Measurements from ENCODE around the gene ERC2. TPM values are rescaled to one million over a fixed set of nuclear protein-coding genes. Genes with fewer than 3 reads are reported as not detected.

ERC2 gene
- total RNA-seq, 3 donors from 2014 or later: 0.64 to 7.3 (median 1.3) TPM

DNA sequence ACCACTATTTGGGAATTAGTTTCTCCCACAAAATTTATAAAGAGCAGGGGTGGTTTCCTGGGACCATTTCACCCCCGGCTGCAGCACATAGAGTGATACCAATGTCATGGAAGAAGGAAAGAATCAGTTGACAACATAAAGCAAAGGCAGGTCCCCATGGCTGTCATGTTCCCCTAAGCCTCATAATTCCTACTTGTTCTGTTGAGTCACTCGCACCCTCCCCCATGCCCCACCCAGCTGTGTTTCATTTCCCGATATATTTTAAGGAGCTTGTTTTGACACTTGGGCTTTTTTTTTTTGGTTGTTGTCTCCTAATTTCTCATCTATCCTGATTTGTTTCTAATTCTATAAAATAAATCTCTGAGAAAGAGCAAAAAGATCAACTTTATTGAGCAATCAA, 24.9 kb downstream of the ERC2 start:
- no peak overlapping the region for H3K4me3 ChIP-seq
- H3K27me3 ChIP-seq: peaks cover 0 to 5% of the 10 kb centered on the region in 2 donors
- TF ChIP-seq POLR2A (IDR thresholded peaks at IDR 0.05): no peak
- no peak for TF ChIP-seq POLR2AphosphoS5 (IDR thresholded peaks at IDR 0.05)
- TF ChIP-seq, protein P1, sequence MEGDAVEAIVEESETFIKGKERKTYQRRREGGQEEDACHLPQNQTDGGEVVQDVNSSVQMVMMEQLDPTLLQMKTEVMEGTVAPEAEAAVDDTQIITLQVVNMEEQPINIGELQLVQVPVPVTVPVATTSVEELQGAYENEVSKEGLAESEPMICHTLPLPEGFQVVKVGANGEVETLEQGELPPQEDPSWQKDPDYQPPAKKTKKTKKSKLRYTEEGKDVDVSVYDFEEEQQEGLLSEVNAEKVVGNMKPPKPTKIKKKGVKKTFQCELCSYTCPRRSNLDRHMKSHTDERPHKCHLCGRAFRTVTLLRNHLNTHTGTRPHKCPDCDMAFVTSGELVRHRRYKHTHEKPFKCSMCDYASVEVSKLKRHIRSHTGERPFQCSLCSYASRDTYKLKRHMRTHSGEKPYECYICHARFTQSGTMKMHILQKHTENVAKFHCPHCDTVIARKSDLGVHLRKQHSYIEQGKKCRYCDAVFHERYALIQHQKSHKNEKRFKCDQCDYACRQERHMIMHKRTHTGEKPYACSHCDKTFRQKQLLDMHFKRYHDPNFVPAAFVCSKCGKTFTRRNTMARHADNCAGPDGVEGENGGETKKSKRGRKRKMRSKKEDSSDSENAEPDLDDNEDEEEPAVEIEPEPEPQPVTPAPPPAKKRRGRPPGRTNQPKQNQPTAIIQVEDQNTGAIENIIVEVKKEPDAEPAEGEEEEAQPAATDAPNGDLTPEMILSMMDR (IDR thresholded peaks at IDR 0.05): no peak
- no peaks in the 10 kb centered on the region for H3K36me3 ChIP-seq
- DNase-seq (ENCODE audit: low spot score in 2 of 2): no peak
- peaks cover 0 to 6% of the 10 kb centered on the region in 2 donors for H3K9me3 ChIP-seq
- intact Hi-C loops (cut with DNase I; ENCODE audit: low total_unique reads): no loop called here
- no peaks in the 10 kb centered on the region for H3K4me1 ChIP-seq
- no peak overlapping the region for H3K27ac ChIP-seq

DNA sequence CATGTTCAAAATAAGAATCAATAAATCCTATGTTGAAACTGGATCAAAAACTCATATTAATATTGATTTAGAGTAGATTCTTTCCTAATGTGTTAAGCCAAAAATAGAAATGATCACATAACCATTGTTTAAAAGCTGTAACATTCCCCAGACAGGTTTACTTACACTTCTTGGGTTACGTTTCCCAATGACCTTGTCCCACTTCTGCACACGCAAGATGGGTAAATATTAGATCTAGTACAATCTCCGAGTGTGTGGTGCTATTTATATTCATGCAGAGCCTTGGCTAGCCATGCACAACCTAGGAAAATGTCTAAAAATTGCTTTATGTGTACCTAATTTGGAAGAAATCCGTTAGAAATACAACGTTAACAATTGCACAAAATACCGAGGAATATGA, 39.6 kb downstream of the ERC2 start:
- H3K4me3 ChIP-seq: no peak overlapping the region
- TF ChIP-seq POLR2AphosphoS5 (IDR thresholded peaks at IDR 0.05) (no peak), POLR2A (IDR thresholded peaks at IDR 0.05) (no peak)
- TF ChIP-seq, protein P1 (IDR thresholded peaks at IDR 0.05): no peak
- H3K27me3 ChIP-seq: no peaks in the 10 kb centered on the region
- no peak for DNase-seq (ENCODE audit: low spot score in 2 of 2)
- no peak overlapping the region for H3K27ac ChIP-seq
- H3K9me3 ChIP-seq: no peaks in the 10 kb centered on the region
- no peaks in the 10 kb centered on the region for H3K36me3 ChIP-seq
- intact Hi-C loops (cut with DNase I; ENCODE audit: low total_unique reads): no loop called here
- no peaks in the 10 kb centered on the region for H3K4me1 ChIP-seq

DNA sequence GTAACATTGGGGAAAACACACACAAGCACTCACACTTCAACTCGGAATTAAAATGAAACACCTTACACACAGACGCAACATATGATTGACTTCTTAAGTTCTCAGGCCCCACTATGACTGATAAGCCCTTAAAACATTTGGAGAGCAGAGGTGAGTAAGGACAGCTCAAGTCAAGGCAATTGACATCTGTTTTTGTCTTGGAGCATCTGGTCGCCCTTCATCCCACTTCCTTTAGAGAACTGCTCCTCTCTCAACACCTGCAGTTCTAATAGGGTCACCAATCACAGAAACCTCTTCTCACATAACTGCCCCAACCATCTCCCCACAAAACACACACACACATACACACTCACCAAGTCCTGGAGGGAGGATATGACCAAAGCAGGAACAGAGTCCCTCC, 43.4 kb downstream of the ERC2 start:
- Histone ChIP-seq H3K27ac (no peak overlapping the region), H3K27me3 (no peaks in the 10 kb centered on the region), H3K4me1 (no peaks in the 10 kb centered on the region), H3K4me3 (no peak overlapping the region), H3K36me3 (no peaks in the 10 kb centered on the region), H3K9me3 (no peaks in the 10 kb centered on the region)
- no peak for TF ChIP-seq POLR2AphosphoS5 (IDR thresholded peaks at IDR 0.05)
- TF ChIP-seq POLR2A (IDR thresholded peaks at IDR 0.05): no peak
- TF ChIP-seq, protein P1 (IDR thresholded peaks at IDR 0.05): no peak
- intact Hi-C loops (cut with DNase I; ENCODE audit: low total_unique reads): no loop called here
- no peak for DNase-seq (ENCODE audit: low spot score in 2 of 2)

DNA sequence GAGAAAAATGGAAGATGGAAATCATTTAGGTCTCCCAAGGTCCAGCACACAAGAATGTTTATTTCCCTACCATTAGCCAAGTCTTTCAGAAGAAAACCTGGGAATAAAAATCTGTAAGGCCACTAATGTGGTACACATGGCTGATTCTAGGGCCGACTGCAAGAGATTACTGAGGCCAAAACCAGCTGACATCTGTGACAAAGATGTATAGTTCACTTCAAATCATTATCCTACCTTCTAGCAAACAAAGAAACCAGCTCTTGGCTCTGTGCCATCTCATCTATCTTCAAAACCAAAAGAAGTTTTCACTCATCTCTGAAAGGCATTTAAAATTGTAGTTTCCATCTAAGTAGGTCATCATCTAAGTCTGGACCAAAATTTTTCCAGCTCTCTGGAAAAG, 43.9 kb downstream of the ERC2 start:
- intact Hi-C loops (cut with DNase I; ENCODE audit: low total_unique reads): no loop called here
- H3K4me3 ChIP-seq: no peak overlapping the region
- no peak for DNase-seq (ENCODE audit: low spot score in 2 of 2)
- no peaks in the 10 kb centered on the region for H3K9me3 ChIP-seq
- TF ChIP-seq POLR2AphosphoS5 (IDR thresholded peaks at IDR 0.05): no peak
- no peaks in the 10 kb centered on the region for H3K4me1 ChIP-seq
- H3K36me3 ChIP-seq: no peaks in the 10 kb centered on the region
- H3K27me3 ChIP-seq: no peaks in the 10 kb centered on the region
- H3K27ac ChIP-seq: no peak overlapping the region

DNA sequence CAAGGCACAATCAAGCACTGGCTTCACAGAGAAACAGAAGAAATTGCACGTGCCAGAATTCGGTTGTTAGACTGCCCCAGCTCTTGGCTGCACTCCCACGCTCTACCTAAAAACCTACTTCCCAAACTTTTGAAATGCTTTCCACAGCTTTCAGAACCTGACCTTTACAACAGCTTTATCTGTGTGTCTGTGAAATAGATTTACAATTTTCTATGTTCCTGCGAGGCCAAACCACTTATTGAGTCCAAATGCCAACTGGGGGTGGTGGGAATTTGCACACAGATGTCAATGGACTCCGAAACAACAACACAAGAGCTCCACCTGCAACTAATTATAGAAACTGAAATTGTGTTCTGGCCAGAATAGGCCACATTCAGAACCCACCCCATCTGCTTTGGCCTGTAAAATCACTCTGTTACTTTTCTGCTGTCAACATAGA, 44.6 kb downstream of the ERC2 start:
- Histone ChIP-seq H3K4me3 (no peak overlapping the region), H3K36me3 (no peaks in the 10 kb centered on the region), H3K9me3 (no peaks in the 10 kb centered on the region), H3K27ac (no peak overlapping the region), H3K27me3 (no peaks in the 10 kb centered on the region), H3K4me1 (no peaks in the 10 kb centered on the region)
- no peak for DNase-seq (ENCODE audit: low spot score in 2 of 2)
- TF ChIP-seq, protein P1 (IDR thresholded peaks at IDR 0.05): no peak
- TF ChIP-seq POLR2AphosphoS5 (IDR thresholded peaks at IDR 0.05) (no peak), POLR2A (IDR thresholded peaks at IDR 0.05) (no peak)
- intact Hi-C loops (cut with DNase I; ENCODE audit: low total_unique reads): no loop called here

DNA sequence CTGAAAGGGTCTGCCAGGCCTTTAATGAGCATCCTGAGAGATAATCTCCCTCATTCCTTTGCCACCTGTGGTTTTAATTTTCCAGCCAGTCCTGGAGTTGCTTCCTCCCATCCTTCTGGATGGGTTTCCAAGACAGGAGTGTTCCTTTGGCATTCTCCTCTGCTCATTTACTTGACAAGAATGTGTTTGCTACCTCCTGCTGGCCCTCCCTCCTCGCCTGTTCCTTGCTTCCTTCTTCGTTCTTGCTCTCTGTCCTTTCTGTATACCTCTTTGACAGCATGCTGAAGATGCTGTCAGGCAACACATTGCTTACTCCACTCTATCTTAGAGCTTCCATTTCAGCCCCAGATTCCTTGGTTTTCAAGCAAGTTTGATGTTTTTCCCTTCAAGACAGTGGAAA, 46.0 kb downstream of the ERC2 start:
- Histone ChIP-seq H3K9me3 (no peaks in the 10 kb centered on the region), H3K27me3 (no peaks in the 10 kb centered on the region), H3K4me3 (no peak overlapping the region), H3K4me1 (no peaks in the 10 kb centered on the region), H3K27ac (no peak overlapping the region), H3K36me3 (no peaks in the 10 kb centered on the region)
- TF ChIP-seq, protein P1 (IDR thresholded peaks at IDR 0.05): no peak
- TF ChIP-seq POLR2A (IDR thresholded peaks at IDR 0.05) (no peak), POLR2AphosphoS5 (IDR thresholded peaks at IDR 0.05) (no peak)
- intact Hi-C loops (cut with DNase I; ENCODE audit: low total_unique reads): no loop called here
- DNase-seq (ENCODE audit: low spot score in 2 of 2): no peak

All from breast epithelium (tissue), 4 donors.